ENCODE data around the gene CIROP.
"Not testable (repeated sequence)": the region's sequence is repeated elsewhere in the genome, so short reads cannot be mapped to it uniquely, and the experiment has no call there.

Gene CIROP

DNA sequence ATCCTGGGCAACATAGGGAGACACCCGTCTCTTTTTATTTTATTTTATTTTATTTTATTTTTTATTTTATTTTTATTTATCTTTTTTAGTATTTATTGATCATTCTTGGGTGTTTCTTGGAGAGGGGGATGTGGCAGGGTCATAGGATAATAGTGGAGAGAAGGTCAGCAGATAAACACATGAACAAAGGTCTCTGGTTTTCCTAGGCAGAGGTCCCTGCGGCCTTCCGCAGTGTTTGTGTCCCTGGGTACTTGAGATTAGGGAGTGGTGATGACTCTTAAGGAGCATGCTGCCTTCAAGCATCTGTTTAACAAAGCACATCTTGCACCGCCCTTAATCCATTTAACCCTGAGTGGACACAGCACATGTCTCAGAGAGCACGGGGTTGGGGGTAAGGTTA is 2.8 kb upstream of the CIROP start:
- H3K4me3 ChIP-seq (ENCODE audit: low read length); H2AFZ ChIP-seq (ENCODE audit: low read depth, low read length); H3K4me1 ChIP-seq (ENCODE audit: low read length); H4K20me1 ChIP-seq (ENCODE audit: insufficient read depth, low read length); H3K79me2 ChIP-seq (ENCODE audit: low read length); H3K36me3 ChIP-seq (replicated peaks; ENCODE audit: low read depth, low read length); H3K4me2 ChIP-seq (ENCODE audit: low read length); H3K9ac ChIP-seq (ENCODE audit: low read length); H3K9me3 ChIP-seq (ENCODE audit: insufficient read depth, low read length); H3K27ac ChIP-seq (ENCODE audit: low read length): not testable (repeated sequence)
- H3K27me3 ChIP-seq (ENCODE audit: low read depth, low read length): peaks cover 27% of the 10 kb centered on the region

DNA sequence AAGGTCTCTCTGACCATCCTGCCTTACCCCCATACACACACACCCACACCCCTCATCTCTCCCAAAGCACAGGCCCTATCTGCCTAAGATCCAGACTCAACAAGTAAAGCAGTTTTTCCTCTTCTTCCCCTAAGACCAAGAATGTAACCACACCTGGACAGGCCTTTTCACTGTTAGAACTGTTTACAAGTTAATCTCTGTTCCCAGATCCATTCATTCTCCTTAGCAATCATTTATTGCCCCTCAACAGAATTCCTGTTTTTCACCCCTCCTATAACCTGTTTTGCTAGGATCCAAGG is 1.9 kb upstream of the CIROP start:
- no peaks in the 10 kb centered on the region for H3K9me3 ChIP-seq (ENCODE audit: insufficient read depth, low read length)
- no peaks in the 10 kb centered on the region for H4K20me1 ChIP-seq (ENCODE audit: insufficient read depth, low read length)
- H3K4me2 ChIP-seq (ENCODE audit: low read length): no peak overlapping the region
- no peak for TF ChIP-seq EZH2phosphoT487 (IDR thresholded peaks at IDR 0.05; ENCODE audit: low read depth)
- TF ChIP-seq, protein P1, sequence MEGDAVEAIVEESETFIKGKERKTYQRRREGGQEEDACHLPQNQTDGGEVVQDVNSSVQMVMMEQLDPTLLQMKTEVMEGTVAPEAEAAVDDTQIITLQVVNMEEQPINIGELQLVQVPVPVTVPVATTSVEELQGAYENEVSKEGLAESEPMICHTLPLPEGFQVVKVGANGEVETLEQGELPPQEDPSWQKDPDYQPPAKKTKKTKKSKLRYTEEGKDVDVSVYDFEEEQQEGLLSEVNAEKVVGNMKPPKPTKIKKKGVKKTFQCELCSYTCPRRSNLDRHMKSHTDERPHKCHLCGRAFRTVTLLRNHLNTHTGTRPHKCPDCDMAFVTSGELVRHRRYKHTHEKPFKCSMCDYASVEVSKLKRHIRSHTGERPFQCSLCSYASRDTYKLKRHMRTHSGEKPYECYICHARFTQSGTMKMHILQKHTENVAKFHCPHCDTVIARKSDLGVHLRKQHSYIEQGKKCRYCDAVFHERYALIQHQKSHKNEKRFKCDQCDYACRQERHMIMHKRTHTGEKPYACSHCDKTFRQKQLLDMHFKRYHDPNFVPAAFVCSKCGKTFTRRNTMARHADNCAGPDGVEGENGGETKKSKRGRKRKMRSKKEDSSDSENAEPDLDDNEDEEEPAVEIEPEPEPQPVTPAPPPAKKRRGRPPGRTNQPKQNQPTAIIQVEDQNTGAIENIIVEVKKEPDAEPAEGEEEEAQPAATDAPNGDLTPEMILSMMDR (IDR thresholded peaks at IDR 0.05; ENCODE audit: low read depth, low read length): no peak
- H3K9ac ChIP-seq (ENCODE audit: low read length): no peak overlapping the region
- no peaks in the 10 kb centered on the region for H3K36me3 ChIP-seq (replicated peaks; ENCODE audit: low read depth, low read length)
- no peaks in the 10 kb centered on the region for H3K79me2 ChIP-seq (ENCODE audit: low read length)
- H3K27ac ChIP-seq (ENCODE audit: low read length): no peak overlapping the region
- peaks cover 18% of the 10 kb centered on the region for H3K27me3 ChIP-seq (ENCODE audit: low read depth, low read length)
- no peaks in the 10 kb centered on the region for H3K4me1 ChIP-seq (ENCODE audit: low read length)
- no peak overlapping the region for H2AFZ ChIP-seq (ENCODE audit: low read depth, low read length)
- no peak overlapping the region for H3K4me3 ChIP-seq (ENCODE audit: low read length)

DNA sequence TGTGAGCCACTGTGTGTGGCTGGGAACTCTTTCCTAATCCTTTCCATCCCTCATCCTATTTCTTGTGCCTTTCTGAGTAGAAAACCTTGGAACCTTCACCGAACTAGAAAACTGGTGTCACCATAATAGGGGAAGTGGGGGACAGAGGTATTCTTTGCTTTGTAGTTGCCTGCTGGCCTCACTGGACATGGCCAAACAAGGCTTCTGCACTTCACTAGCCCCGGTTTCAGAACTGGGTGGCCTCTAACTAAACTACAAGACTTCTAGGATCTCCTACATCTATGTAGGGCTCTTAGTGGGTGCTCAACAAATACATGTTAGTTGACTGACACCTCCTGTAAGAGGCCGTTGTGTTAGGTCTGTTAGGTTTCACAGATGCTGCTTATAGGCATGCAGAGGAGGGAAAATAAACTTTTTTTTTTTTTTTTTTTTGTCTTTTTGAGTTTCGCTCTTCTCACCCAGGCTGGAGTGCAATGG is 597 bp upstream of the CIROP start:
- no peaks in the 10 kb centered on the region for H3K79me2 ChIP-seq (ENCODE audit: low read length)
- no peaks in the 10 kb centered on the region for H3K9me3 ChIP-seq (ENCODE audit: insufficient read depth, low read length)
- no peak overlapping the region for H3K4me2 ChIP-seq (ENCODE audit: low read length)
- no peak overlapping the region for H3K9ac ChIP-seq (ENCODE audit: low read length)
- no peaks in the 10 kb centered on the region for H3K36me3 ChIP-seq (replicated peaks; ENCODE audit: low read depth, low read length)
- no peaks in the 10 kb centered on the region for H3K4me1 ChIP-seq (ENCODE audit: low read length)
- peaks cover 9% of the 10 kb centered on the region; the same call in 1 of the 2 replicates for H3K27me3 ChIP-seq (ENCODE audit: low read depth, low read length)
- no peak overlapping the region for H3K4me3 ChIP-seq (ENCODE audit: low read length)
- TF ChIP-seq, protein P1 (IDR thresholded peaks at IDR 0.05; ENCODE audit: low read depth, low read length): no peak
- TF ChIP-seq EZH2phosphoT487 (IDR thresholded peaks at IDR 0.05; ENCODE audit: low read depth): no peak
- no peak overlapping the region for H2AFZ ChIP-seq (ENCODE audit: low read depth, low read length)
- H4K20me1 ChIP-seq (ENCODE audit: insufficient read depth, low read length): no peaks in the 10 kb centered on the region
- no peak overlapping the region for H3K27ac ChIP-seq (ENCODE audit: low read length)

DNA sequence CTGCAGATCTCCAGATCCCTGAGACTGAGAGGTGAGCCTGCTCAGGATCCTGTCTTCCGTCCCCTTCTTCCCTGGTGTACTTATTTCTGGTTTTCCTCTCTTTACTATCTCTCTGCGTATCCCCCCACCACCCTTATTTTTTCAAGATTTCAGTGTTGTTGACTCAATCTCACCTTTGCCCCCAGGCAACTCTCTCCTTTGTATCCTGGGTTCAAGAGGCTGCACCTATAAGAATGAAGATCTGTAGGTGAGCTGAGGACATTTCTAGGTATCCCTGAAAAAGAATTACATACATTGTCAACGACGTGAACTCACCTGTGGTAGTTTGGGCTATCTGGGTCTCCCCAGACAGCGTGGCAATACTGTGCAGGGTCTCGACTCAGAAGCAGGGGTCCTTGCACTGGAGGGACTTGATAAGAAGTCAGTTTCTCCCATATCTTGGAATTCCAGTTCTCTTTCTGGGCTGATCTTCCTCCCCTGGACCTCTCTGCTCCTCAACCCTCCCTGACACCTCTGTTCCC is 659 bp downstream of the CIROP start:
- Histone ChIP-seq H3K79me2 (ENCODE audit: low read length) (no peaks in the 10 kb centered on the region), H3K4me3 (ENCODE audit: low read length) (no peak overlapping the region), H3K4me1 (ENCODE audit: low read length) (no peaks in the 10 kb centered on the region), H3K36me3 (replicated peaks; ENCODE audit: low read depth, low read length) (peaks cover 1% of the 10 kb centered on the region), H3K27ac (ENCODE audit: low read length) (no peak overlapping the region), H3K9me3 (ENCODE audit: insufficient read depth, low read length) (no peaks in the 10 kb centered on the region), H4K20me1 (ENCODE audit: insufficient read depth, low read length) (no peaks in the 10 kb centered on the region), H2AFZ (ENCODE audit: low read depth, low read length) (no peak overlapping the region), H3K27me3 (ENCODE audit: low read depth, low read length) (no peaks in the 10 kb centered on the region), H3K4me2 (ENCODE audit: low read length) (no peak overlapping the region), H3K9ac (ENCODE audit: low read length) (no peak overlapping the region)
- no peak for TF ChIP-seq EZH2phosphoT487 (IDR thresholded peaks at IDR 0.05; ENCODE audit: low read depth)
- TF ChIP-seq, protein P1 (IDR thresholded peaks at IDR 0.05; ENCODE audit: low read depth, low read length): no peak

DNA sequence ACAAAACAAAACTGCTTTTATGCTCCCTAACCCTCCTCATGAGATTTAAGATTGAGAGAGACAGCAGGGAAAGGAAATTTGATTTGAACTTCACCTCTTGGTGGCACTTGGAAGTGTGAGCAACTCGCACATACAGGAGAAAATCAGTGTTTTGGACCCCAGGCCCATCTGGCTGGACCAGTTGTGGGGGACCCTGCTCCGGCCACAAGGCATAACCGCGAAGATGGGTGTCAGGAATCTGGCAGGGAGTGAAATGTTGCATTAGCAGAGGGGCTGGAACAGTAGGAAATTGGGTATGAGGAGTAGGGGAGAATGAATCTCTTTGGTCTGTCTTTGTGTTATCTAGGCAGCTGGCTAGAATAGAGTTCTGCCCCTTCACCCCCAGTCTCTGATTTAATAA is 1.2 kb downstream of the CIROP start:
- Histone ChIP-seq H3K27me3 (ENCODE audit: low read depth, low read length) (no peaks in the 10 kb centered on the region), H3K9me3 (ENCODE audit: insufficient read depth, low read length) (no peaks in the 10 kb centered on the region), H3K27ac (ENCODE audit: low read length) (no peak overlapping the region), H3K4me1 (ENCODE audit: low read length) (no peaks in the 10 kb centered on the region), H2AFZ (ENCODE audit: low read depth, low read length) (no peak overlapping the region), H3K4me2 (ENCODE audit: low read length) (no peak overlapping the region), H3K36me3 (replicated peaks; ENCODE audit: low read depth, low read length) (peaks cover 7% of the 10 kb centered on the region), H3K4me3 (ENCODE audit: low read length) (no peak overlapping the region), H4K20me1 (ENCODE audit: insufficient read depth, low read length) (no peaks in the 10 kb centered on the region), H3K9ac (ENCODE audit: low read length) (no peak overlapping the region), H3K79me2 (ENCODE audit: low read length) (no peaks in the 10 kb centered on the region)
- no peak for TF ChIP-seq EZH2phosphoT487 (IDR thresholded peaks at IDR 0.05; ENCODE audit: low read depth)
- TF ChIP-seq, protein P1 (IDR thresholded peaks at IDR 0.05; ENCODE audit: low read depth, low read length): no peak

Measured in OCI-LY3 (cell line).